Mucosa of stomach (tissue), 1 donor: ENCODE measurements around the gene FERD3L.

Experiments
- H3K27me3 ChIP-seq: one replicate; pipeline ENCODE4 v1.7.0; 2013; ENCODE audit warnings: mild to moderate bottlenecking, low read length; ENCODE audit not compliant: control insufficient read depth, insufficient read depth
- H3K36me3 ChIP-seq: one replicate; pipeline ENCODE4 v1.7.0; 2013; ENCODE audit warnings: low read length; ENCODE audit not compliant: control insufficient read depth, insufficient read depth
- H3K4me1 ChIP-seq: one replicate; pipeline ENCODE4 v1.7.0; 2013; ENCODE audit warnings: mild to moderate bottlenecking, low read length; ENCODE audit not compliant: control insufficient read depth, insufficient read depth
- H3K4me3 ChIP-seq: one replicate; pipeline ENCODE4 v1.7.0; 2013; ENCODE audit warnings: low read length
- H3K9ac ChIP-seq: one replicate; pipeline ENCODE4 v1.7.0; 2013; ENCODE audit warnings: mild to moderate bottlenecking, low read length, moderate library complexity
- H3K9me3 ChIP-seq: one replicate; pipeline ENCODE4 v1.7.0; 2013; ENCODE audit warnings: mild to moderate bottlenecking, low read length, moderate library complexity; ENCODE audit not compliant: control insufficient read depth
- donor health status: Pancreatic carcinoma.

The FERD3L gene

DNA sequence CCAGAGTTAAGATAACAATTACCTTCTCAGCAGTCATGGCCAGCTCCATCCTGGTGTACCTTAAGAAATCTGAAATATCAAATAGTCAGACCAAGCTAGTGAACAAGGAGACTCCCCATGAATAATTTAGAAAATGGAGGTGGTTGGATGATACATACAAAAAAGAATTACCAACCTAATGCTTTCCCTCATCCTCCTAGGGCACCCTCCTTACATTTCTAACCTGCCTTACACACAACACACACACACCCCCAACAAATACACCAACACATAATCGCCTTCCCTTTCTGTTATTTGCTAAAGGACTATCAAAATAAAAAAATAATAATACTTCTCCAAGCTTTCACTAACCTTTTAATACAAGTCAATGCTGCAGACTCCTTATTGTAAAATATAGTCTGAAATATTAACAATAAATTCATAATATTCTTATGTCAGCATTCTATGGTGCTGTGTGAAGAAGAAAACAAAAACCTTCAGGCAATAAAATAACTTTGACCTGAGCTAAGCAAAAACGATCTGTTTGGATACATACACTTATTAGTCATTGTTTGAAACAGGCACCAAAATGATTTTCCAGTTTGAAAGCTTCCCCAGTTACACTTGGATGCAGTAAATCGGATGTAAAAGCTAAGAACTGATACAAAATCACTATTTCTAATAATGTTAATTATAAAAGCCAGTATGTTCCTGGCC lies 31.2 kb downstream of the FERD3L start:
- no peak overlapping the region for H3K4me3 ChIP-seq
- H3K9me3 ChIP-seq = no peaks in the 10 kb centered on the region
- no peaks in the 10 kb centered on the region for H3K36me3 ChIP-seq
- H3K4me1 ChIP-seq = peaks cover 8% of the 10 kb centered on the region
- H3K27me3 ChIP-seq = peaks cover 91% of the 10 kb centered on the region
- H3K9ac ChIP-seq = no peak overlapping the region

DNA sequence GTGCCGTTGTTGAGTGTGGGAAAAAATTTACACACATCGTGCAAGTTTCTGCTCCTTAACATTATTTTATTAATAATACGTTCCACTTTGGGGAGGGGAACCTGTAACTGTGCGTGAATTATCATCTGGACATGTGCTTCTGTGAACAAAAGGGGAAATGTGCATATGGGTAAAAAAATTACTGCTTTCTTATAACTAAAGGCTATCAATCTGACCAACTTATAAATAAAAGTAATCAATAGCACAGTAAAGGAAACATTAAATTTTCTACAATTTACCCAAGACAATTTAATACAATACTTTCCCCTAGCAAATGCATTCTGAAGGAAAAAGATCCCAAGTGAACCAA lies 32.2 kb downstream of the FERD3L start:
- Histone ChIP-seq H3K36me3 (no peaks in the 10 kb centered on the region), H3K9me3 (no peaks in the 10 kb centered on the region), H3K4me1 (peaks cover 8% of the 10 kb centered on the region), H3K9ac (no peak overlapping the region), H3K27me3 (peaks cover 91% of the 10 kb centered on the region), H3K4me3 (no peak overlapping the region)

GRCh38 chr7:19112274-19113001 lies 32.8 kb downstream of the FERD3L start:
- peaks cover 8% of the 10 kb centered on the region for H3K4me1 ChIP-seq
- no peaks in the 10 kb centered on the region for H3K36me3 ChIP-seq
- H3K9me3 ChIP-seq = no peaks in the 10 kb centered on the region
- no peak overlapping the region for H3K9ac ChIP-seq
- peaks cover 91% of the 10 kb centered on the region for H3K27me3 ChIP-seq
- H3K4me3 ChIP-seq = no peak overlapping the region

GRCh38 chr7:19111474-19112273 lies 33.5 kb downstream of the FERD3L start:
- no peak overlapping the region for H3K9ac ChIP-seq
- H3K9me3 ChIP-seq = no peaks in the 10 kb centered on the region
- no peak overlapping the region for H3K4me3 ChIP-seq
- peaks cover 14% of the 10 kb centered on the region for H3K4me1 ChIP-seq
- no peaks in the 10 kb centered on the region for H3K36me3 ChIP-seq
- peaks cover 96% of the 10 kb centered on the region for H3K27me3 ChIP-seq

- no peak overlapping the region for H3K9ac ChIP-seq
- no peaks in the 10 kb centered on the region for H3K9me3 ChIP-seq
- no peaks in the 10 kb centered on the region for H3K36me3 ChIP-seq
- peaks cover 9% of the 10 kb centered on the region for H3K4me1 ChIP-seq
- H3K4me3 ChIP-seq = no peak overlapping the region
- peaks cover 96% of the 10 kb centered on the region for H3K27me3 ChIP-seq
Observed at GRCh38 chr7:19110776-19111175, 34.4 kb downstream of the FERD3L start.

- Histone ChIP-seq H3K27me3 (peaks cover 100% of the 10 kb centered on the region), H3K4me3 (no peak overlapping the region), H3K9ac (no peak overlapping the region), H3K9me3 (no peaks in the 10 kb centered on the region), H3K36me3 (no peaks in the 10 kb centered on the region), H3K4me1 (peaks cover 9% of the 10 kb centered on the region)
Observed at GRCh38 chr7:19110026-19110730, 35.0 kb downstream of the FERD3L start.

- peaks cover 9% of the 10 kb centered on the region for H3K4me1 ChIP-seq
- H3K27me3 ChIP-seq = peaks cover 99% of the 10 kb centered on the region
- H3K36me3 ChIP-seq = no peaks in the 10 kb centered on the region
- H3K9ac ChIP-seq = no peak overlapping the region
- H3K9me3 ChIP-seq = no peaks in the 10 kb centered on the region
- no peak overlapping the region for H3K4me3 ChIP-seq
Observed at GRCh38 chr7:19109000-19109946, 35.9 kb downstream of the FERD3L start.

GRCh38 chr7:19107356-19108146 lies 37.7 kb downstream of the FERD3L start:
- H3K9ac ChIP-seq = no peak overlapping the region
- H3K4me1 ChIP-seq = peaks cover 9% of the 10 kb centered on the region
- peaks cover 82% of the 10 kb centered on the region for H3K27me3 ChIP-seq
- H3K9me3 ChIP-seq = no peaks in the 10 kb centered on the region
- no peaks in the 10 kb centered on the region for H3K36me3 ChIP-seq
- H3K4me3 ChIP-seq = no peak overlapping the region

DNA sequence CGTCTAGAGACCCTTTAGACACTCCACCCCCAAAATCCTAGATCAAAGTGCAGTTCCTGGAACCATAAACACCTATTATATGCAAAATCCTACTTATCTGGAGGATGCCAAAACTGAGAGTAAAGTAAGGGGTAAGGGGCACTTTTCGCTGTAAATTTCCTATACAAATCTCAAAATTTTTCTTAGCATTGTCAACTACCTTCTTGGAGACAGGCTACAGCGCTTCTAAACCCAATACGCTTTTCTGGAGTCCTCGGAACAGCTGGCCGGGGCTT lies 38.2 kb downstream of the FERD3L start:
- H3K9ac ChIP-seq = no peak overlapping the region
- no peaks in the 10 kb centered on the region for H3K9me3 ChIP-seq
- peaks cover 9% of the 10 kb centered on the region for H3K4me1 ChIP-seq
- H3K4me3 ChIP-seq = no peak overlapping the region
- H3K36me3 ChIP-seq = no peaks in the 10 kb centered on the region
- peaks cover 76% of the 10 kb centered on the region for H3K27me3 ChIP-seq

DNA sequence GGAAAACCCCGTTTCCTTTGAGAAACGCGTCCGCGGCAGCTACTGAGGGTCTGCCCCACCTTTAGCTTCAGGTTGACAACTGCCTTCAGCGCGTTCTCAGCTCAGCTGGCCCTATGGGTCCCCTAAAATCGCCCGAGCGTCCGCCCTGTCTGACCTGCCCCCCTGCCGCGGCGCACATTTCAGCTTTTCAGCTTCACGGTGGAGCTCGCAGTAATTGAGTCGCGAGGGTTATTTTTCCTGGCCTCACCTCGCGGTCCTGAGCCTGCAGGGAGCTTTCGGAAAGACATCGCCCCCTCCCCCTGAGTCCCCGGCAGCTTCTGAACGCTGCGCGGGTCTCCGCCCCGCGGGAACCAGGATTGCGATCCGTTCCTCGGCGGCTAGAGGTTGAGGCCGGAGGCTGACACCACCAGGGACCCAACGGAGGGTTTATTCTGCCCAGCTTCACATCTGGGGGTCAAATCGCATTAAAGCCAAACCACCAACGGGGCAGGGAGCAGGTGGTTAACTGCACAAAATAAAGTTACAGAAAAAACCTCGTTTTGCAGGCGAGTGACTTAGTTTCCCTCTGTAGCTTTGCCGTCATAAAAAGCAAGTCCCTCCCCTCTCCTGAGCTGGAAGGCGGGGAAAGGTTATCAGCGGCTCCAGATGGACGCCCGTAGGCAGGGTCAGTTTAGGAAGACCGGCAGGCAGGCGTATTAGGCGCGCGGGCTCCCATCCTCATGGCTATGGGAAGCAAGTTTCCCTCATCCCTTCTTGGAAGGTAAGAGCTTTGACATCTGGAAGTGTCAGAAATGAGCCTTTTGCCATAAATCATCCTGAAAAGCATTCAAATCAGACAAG lies 38.8 kb downstream of the FERD3L start:
- H3K9me3 ChIP-seq = no peaks in the 10 kb centered on the region
- H3K36me3 ChIP-seq = no peaks in the 10 kb centered on the region
- peaks cover 71% of the 10 kb centered on the region for H3K27me3 ChIP-seq
- H3K4me1 ChIP-seq = peaks cover 9% of the 10 kb centered on the region
- H3K4me3 ChIP-seq = no peak overlapping the region
- no peak overlapping the region for H3K9ac ChIP-seq
